ENCODE measurements around the gene AR.
"Not testable (repeated sequence)": the region's sequence is repeated elsewhere in the genome, so short reads cannot be mapped to it uniquely, and the experiment has no call there.

The AR gene

DNA sequence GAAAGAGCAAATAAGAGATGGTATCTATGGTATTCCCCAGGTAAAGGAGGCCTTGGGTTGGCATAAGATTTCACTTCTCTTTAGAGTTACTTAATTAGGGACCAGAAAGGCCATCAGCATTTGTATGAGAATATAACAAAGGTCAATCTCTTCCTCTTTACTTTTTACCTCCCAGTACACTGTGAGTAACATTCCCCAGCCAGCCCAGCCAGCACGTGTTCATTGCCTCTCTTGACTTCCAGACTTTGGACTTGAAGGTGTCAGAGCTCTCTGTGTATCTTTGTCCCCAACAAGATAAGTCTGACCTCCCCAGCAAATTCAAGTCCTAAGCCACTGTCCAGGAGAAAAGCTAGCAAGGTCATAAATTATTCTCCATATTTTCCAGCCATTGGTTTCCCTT is 110.5 kb downstream of the AR start:
- Histone ChIP-seq H3K4me3 (ENCODE audit: insufficient read depth, low read length, poor library complexity, severe bottlenecking) (no peak overlapping the region), H3K9me2 (replicated peaks; ENCODE audit: insufficient read depth, low read length) (no peaks in the 10 kb centered on the region), H3K36me3 (ENCODE audit: low read length) (no peaks in the 10 kb centered on the region), H3K27me3 (ENCODE audit: low read length) (no peaks in the 10 kb centered on the region), H3K79me2 (ENCODE audit: insufficient read depth, low read length) (no peaks in the 10 kb centered on the region), H3K9me3 (ENCODE audit: insufficient read depth, low read length) (no peaks in the 10 kb centered on the region), H3K27ac (ENCODE audit: low read depth, low read length) (no peak overlapping the region), H3K4me2 (ENCODE audit: low read depth, low read length, poor library complexity, severe bottlenecking) (no peak overlapping the region), H4K20me1 (ENCODE audit: low read depth, low read length) (no peaks in the 10 kb centered on the region), H3K9ac (ENCODE audit: low read length) (no peak overlapping the region), H3F3A (ENCODE audit: insufficient read depth) (no peaks in the 10 kb centered on the region), H2AFZ (ENCODE audit: low read depth, low read length, severe bottlenecking) (no peak overlapping the region)
- TF ChIP-seq EZH2phosphoT487 (conservative IDR thresholded peaks at IDR 0.05; ENCODE audit: low read length): no peak
- TF ChIP-seq, protein P1, sequence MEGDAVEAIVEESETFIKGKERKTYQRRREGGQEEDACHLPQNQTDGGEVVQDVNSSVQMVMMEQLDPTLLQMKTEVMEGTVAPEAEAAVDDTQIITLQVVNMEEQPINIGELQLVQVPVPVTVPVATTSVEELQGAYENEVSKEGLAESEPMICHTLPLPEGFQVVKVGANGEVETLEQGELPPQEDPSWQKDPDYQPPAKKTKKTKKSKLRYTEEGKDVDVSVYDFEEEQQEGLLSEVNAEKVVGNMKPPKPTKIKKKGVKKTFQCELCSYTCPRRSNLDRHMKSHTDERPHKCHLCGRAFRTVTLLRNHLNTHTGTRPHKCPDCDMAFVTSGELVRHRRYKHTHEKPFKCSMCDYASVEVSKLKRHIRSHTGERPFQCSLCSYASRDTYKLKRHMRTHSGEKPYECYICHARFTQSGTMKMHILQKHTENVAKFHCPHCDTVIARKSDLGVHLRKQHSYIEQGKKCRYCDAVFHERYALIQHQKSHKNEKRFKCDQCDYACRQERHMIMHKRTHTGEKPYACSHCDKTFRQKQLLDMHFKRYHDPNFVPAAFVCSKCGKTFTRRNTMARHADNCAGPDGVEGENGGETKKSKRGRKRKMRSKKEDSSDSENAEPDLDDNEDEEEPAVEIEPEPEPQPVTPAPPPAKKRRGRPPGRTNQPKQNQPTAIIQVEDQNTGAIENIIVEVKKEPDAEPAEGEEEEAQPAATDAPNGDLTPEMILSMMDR (IDR thresholded peaks at IDR 0.05; ENCODE audit: insufficient read depth, low read length, poor library complexity, severe bottlenecking): no peak

DNA sequence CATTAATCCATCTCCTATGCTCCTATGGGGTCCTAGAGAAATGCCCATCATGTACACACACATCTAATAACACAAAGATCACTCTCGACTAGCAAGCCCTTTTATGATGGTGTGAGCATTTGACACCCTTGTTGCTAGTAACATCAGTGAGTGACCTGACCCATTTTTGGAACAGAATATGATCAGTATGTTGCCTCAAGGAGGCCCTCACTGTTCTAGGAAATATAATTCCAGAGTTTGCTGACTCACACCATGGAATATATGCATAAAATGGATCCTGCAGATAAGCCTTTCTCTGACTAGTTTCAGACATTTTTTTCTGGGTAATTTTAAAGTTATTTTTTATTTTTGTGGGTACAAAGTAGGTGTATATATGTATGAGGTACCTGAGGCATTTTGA is 121.8 kb downstream of the AR start:
- Histone ChIP-seq H3F3A (ENCODE audit: insufficient read depth) (no peaks in the 10 kb centered on the region), H3K27me3 (ENCODE audit: low read length) (no peaks in the 10 kb centered on the region), H3K79me2 (ENCODE audit: insufficient read depth, low read length) (no peaks in the 10 kb centered on the region), H4K20me1 (ENCODE audit: low read depth, low read length) (no peaks in the 10 kb centered on the region), H3K36me3 (ENCODE audit: low read length) (no peaks in the 10 kb centered on the region), H3K9me2 (replicated peaks; ENCODE audit: insufficient read depth, low read length) (no peaks in the 10 kb centered on the region), H3K4me3 (ENCODE audit: insufficient read depth, low read length, poor library complexity, severe bottlenecking) (no peak overlapping the region), H3K9me3 (ENCODE audit: insufficient read depth, low read length) (no peaks in the 10 kb centered on the region), H3K9ac (ENCODE audit: low read length) (no peak overlapping the region), H3K27ac (ENCODE audit: low read depth, low read length) (no peak overlapping the region), H3K4me2 (ENCODE audit: low read depth, low read length, poor library complexity, severe bottlenecking) (no peak overlapping the region), H2AFZ (ENCODE audit: low read depth, low read length, severe bottlenecking) (no peak overlapping the region)
- TF ChIP-seq, protein P1 (IDR thresholded peaks at IDR 0.05; ENCODE audit: insufficient read depth, low read length, poor library complexity, severe bottlenecking): no peak
- no peak for TF ChIP-seq EZH2phosphoT487 (conservative IDR thresholded peaks at IDR 0.05; ENCODE audit: low read length)

DNA sequence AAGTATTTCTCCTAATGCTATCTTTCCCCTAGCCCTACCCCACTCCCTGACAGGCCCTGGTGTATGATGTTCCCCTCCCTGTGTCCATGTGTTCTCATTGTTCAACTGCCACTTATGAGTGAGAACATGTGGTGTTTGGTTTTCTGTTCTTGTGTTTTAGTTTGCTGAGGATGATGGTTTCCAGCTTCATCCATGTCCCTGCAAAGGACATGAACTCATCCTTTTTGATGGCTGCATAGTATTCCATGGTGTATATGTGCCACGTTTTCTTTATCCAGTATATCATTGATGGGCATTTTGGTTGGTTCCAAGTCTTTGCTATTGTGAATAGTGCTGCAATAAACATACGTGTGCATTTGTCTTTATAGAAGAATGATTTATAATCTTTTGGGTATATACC is 126.9 kb downstream of the AR start:
- H3K27me3 ChIP-seq (ENCODE audit: low read length); H4K20me1 ChIP-seq (ENCODE audit: low read depth, low read length); H3K36me3 ChIP-seq (ENCODE audit: low read length); H3K4me2 ChIP-seq (ENCODE audit: low read depth, low read length, poor library complexity, severe bottlenecking); H2AFZ ChIP-seq (ENCODE audit: low read depth, low read length, severe bottlenecking); H3K79me2 ChIP-seq (ENCODE audit: insufficient read depth, low read length); H3K4me3 ChIP-seq (ENCODE audit: insufficient read depth, low read length, poor library complexity, severe bottlenecking); H3K9me3 ChIP-seq (ENCODE audit: insufficient read depth, low read length); H3K9me2 ChIP-seq (replicated peaks; ENCODE audit: insufficient read depth, low read length); H3K27ac ChIP-seq (ENCODE audit: low read depth, low read length); H3F3A ChIP-seq (ENCODE audit: insufficient read depth); H3K9ac ChIP-seq (ENCODE audit: low read length): not testable (repeated sequence)

DNA sequence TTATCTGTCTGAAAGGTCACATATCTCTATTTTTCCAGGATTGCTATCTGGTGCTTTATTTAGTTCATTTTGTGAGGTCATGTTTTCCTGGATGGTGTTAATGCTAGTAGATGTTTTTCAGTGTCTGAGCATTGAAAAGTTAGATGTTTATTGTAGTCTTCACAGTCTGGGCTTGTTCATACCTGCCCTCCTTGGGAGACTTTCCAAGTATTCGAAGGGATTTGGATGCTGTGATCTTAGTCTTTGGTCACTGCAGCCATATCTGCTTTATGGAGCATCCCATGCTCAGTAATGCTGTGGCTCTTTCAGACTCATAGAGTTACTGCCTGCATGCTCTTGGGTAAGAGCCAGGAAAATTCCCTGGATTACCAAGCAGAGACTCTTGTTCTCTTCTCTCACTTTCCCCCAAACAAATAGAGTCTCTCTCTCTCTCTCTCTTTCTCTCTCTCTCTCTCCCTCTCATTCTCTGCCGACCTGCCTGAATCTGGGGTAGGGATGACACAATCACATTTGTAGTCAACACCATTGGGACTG is 130.0 kb downstream of the AR start:
- no peak overlapping the region for H3K27ac ChIP-seq (ENCODE audit: low read depth, low read length)
- H3K9me3 ChIP-seq (ENCODE audit: insufficient read depth, low read length): no peaks in the 10 kb centered on the region
- no peak overlapping the region for H3K4me2 ChIP-seq (ENCODE audit: low read depth, low read length, poor library complexity, severe bottlenecking)
- no peaks in the 10 kb centered on the region for H3K79me2 ChIP-seq (ENCODE audit: insufficient read depth, low read length)
- H3K36me3 ChIP-seq (ENCODE audit: low read length): no peaks in the 10 kb centered on the region
- no peaks in the 10 kb centered on the region for H4K20me1 ChIP-seq (ENCODE audit: low read depth, low read length)
- no peaks in the 10 kb centered on the region for H3F3A ChIP-seq (ENCODE audit: insufficient read depth)
- no peak overlapping the region for H2AFZ ChIP-seq (ENCODE audit: low read depth, low read length, severe bottlenecking)
- no peak overlapping the region for H3K9ac ChIP-seq (ENCODE audit: low read length)
- TF ChIP-seq, protein P1 (IDR thresholded peaks at IDR 0.05; ENCODE audit: insufficient read depth, low read length, poor library complexity, severe bottlenecking): no peak
- no peak for TF ChIP-seq EZH2phosphoT487 (conservative IDR thresholded peaks at IDR 0.05; ENCODE audit: low read length)
- no peak overlapping the region for H3K4me3 ChIP-seq (ENCODE audit: insufficient read depth, low read length, poor library complexity, severe bottlenecking)
- H3K9me2 ChIP-seq (replicated peaks; ENCODE audit: insufficient read depth, low read length): no peaks in the 10 kb centered on the region
- H3K27me3 ChIP-seq (ENCODE audit: low read length): no peaks in the 10 kb centered on the region

Data from SU-DHL-6 (cell line).